HepG2 (cell line): ENCODE results near the gene NCS1. TPM values are rescaled to one million over a fixed set of nuclear protein-coding genes. Genes with fewer than 3 reads are reported as not detected.

Experiments
- ATAC-seq: fragments of 200-7000 bp; cut with Tn5 transposase; 3 replicates; pipeline ENCODE4 v1.9.1; 2020; ENCODE audit warnings: mild to moderate bottlenecking, moderate library complexity
- BruUV-seq: library from RNA; stranded (reverse); fragments of 400-500 nt; replicated peaks from 2 replicates; lab custom pipeline; 2021; lab: Mats Ljungman, UMichigan
- CTCF ChIA-PET: fragments of 300-600 bp; formaldehyde crosslinking; extraction: SDS; loops from one replicate; lab custom pipeline; 2021; ENCODE audit warnings: low total read pairs, inconsistent platforms, low intra/inter-chr PET ratio; lab: Yijun Ruan, JAX
- POLR2A ChIA-PET: fragments of 350-600 bp; sonication (Branson Sonifier 250); formaldehyde crosslinking; loops from one replicate; lab custom pipeline; 2020; ENCODE audit warnings: antibody characterized with exemption, inconsistent platforms; lab: Yijun Ruan, JAX
- DNase-seq: peaks from one replicate; pipeline ENCODE4 v3.0.0-alpha.2; 2015; ENCODE audit warnings: low spot score
- FAIRE-seq: peaks from 3 replicates; lab custom pipeline; 2011; peaks lifted over from hg19 to GRCh38; lab: Jason Lieb, UNC
- H2AFZ ChIP-seq: one replicate; pipeline ENCODE4 v1.6.1; 2011; ENCODE audit warnings: low read length, inconsistent platforms
- H3K27ac ChIP-seq: fragments of 300-600 bp; 3 replicates; pipeline ENCODE4 v1.8.0; 2011; ENCODE audit warnings: mixed run types, mild to moderate bottlenecking, mixed read lengths, low read length, inconsistent platforms; ENCODE audit not compliant: insufficient read depth; ENCODE audit errors: extremely low read length
- H3K27me3 ChIP-seq, 2 experiments: fragments of 200-600 bp in 1 of 2; 2 replicates in 1 of 2; 3 replicates in 1 of 2; pipeline versions ENCODE4 v1.6.0 to v1.8.0; 2011; ENCODE audit warnings: low read length in 2 of 2, mild to moderate bottlenecking in 2 of 2, moderate library complexity in 2 of 2, inconsistent platforms in 1 of 2; ENCODE audit not compliant: insufficient read depth in 2 of 2, control insufficient read depth in 1 of 2
- H3K36me3 ChIP-seq, 2 experiments: fragments of 200-600 bp in 1 of 2; replicated peaks in 1 of 2; 2 replicates in 1 of 2; 3 replicates in 1 of 2; pipeline versions ENCODE4 v1.5.1 to v1.8.0; 2011; ENCODE audit warnings: low read length in 2 of 2, inconsistent platforms in 1 of 2; ENCODE audit not compliant: insufficient read depth in 2 of 2, control insufficient read depth in 1 of 2
- H3K4me1 ChIP-seq: 2 replicates; pipeline ENCODE4 v1.5.1; 2012; ENCODE audit warnings: low read length, inconsistent platforms; ENCODE audit not compliant: insufficient read depth
- H3K4me2 ChIP-seq: 2 replicates; pipeline ENCODE4 v1.6.0; 2011; ENCODE audit warnings: low read depth, low read length, inconsistent platforms
- H3K4me3 ChIP-seq, 3 experiments: fragments of 200-600 bp in 1 of 3; sonication (generic), shearing (Covaris generic) in 1 of 3; replicated peaks in 1 of 3; 2 replicates each; pipeline ENCODE4 v1.5.1; 2011 to 2016; ENCODE audit warnings: low read length in 3 of 3, inconsistent platforms in 2 of 3, low read depth in 2 of 3, mild to moderate bottlenecking in 2 of 3, control low read depth in 1 of 3, mixed read lengths in 1 of 3; ENCODE audit not compliant: insufficient read depth in 1 of 3
- H3K79me2 ChIP-seq: one replicate; pipeline ENCODE4 v1.6.1; 2011; ENCODE audit warnings: low read length, inconsistent platforms; ENCODE audit not compliant: insufficient read depth
- H3K9ac ChIP-seq: 2 replicates; pipeline ENCODE4 v1.6.0; 2011; ENCODE audit warnings: mild to moderate bottlenecking, low read depth, low read length, inconsistent platforms; ENCODE audit not compliant: insufficient read depth
- H3K9me3 ChIP-seq: 2 replicates; pipeline ENCODE4 v1.5.1; 2012; ENCODE audit warnings: mild to moderate bottlenecking, low read length
- H4K20me1 ChIP-seq: 2 replicates; pipeline ENCODE4 v1.6.0; 2011; ENCODE audit warnings: inconsistent platforms, mild to moderate bottlenecking, low read length, moderate library complexity; ENCODE audit not compliant: insufficient read depth
- ATAD3A ChIP-seq: sonication (generic); formaldehyde crosslinking; IDR thresholded peaks from 2 replicates; pipeline ENCODE4 v1.4.0; 2020; ENCODE audit warnings: missing genetic modification reagents
- BATF2 ChIP-seq: sonication (generic); formaldehyde crosslinking; IDR thresholded peaks from 2 replicates; pipeline ENCODE4 v1.8.0; 2022; ENCODE audit warnings: mild to moderate bottlenecking, missing genetic modification reagents, moderate library complexity
- DNMT1 ChIP-seq: sonication (generic); formaldehyde crosslinking; IDR thresholded peaks from 2 replicates; pipeline ENCODE4 v1.5.1; 2020; ENCODE audit warnings: mild to moderate bottlenecking, missing genetic modification reagents
- DR1 ChIP-seq: sonication (generic); formaldehyde crosslinking; IDR thresholded peaks from 2 replicates; pipeline ENCODE4 v1.8.0; 2021; ENCODE audit warnings: mild to moderate bottlenecking, missing genetic modification reagents, inconsistent platforms
- GMEB1 ChIP-seq: sonication (generic); formaldehyde crosslinking; IDR thresholded peaks from 2 replicates; pipeline ENCODE4 v1.5.1; 2020; ENCODE audit warnings: missing genetic modification reagents, mild to moderate bottlenecking, borderline replicate concordance
- HIC2 ChIP-seq: sonication (generic); formaldehyde crosslinking; IDR thresholded peaks from 2 replicates; pipeline ENCODE4 v1.9.0; 2022; ENCODE audit warnings: low read depth, missing genetic modification reagents
- JUNB ChIP-seq: sonication (generic); formaldehyde crosslinking; IDR thresholded peaks from 2 replicates; pipeline ENCODE4 v1.8.0; 2022; ENCODE audit warnings: missing genetic modification reagents, mild to moderate bottlenecking, borderline replicate concordance
- NKX3-1 ChIP-seq: sonication (generic); formaldehyde crosslinking; IDR thresholded peaks from 2 replicates; pipeline ENCODE4 v1.5.0; 2020; ENCODE audit warnings: missing genetic modification reagents
- PPARG ChIP-seq: conservative IDR thresholded peaks from 2 replicates; pipeline ENCODE4 v1.6.1; 2016; ENCODE audit warnings: missing biosample characterization, missing genetic modification reagents
- RBM22 ChIP-seq: fragments of 200-400 bp; formaldehyde crosslinking; optimal IDR thresholded peaks from 2 replicates; pipeline ENCODE3; 2017; ENCODE audit warnings: mild to moderate bottlenecking, low read length, moderate library complexity
- XRCC5 ChIP-seq: fragments of 200-400 bp; formaldehyde crosslinking; optimal IDR thresholded peaks from 2 replicates; pipeline ENCODE3; 2017; ENCODE audit warnings: mild to moderate bottlenecking, low read length
- ZBTB1 ChIP-seq: sonication (generic); formaldehyde crosslinking; IDR thresholded peaks from 2 replicates; pipeline ENCODE4 v1.4.0; 2020; ENCODE audit warnings: missing genetic modification reagents, borderline replicate concordance
- ZNF124 ChIP-seq: sonication (generic); formaldehyde crosslinking; IDR thresholded peaks from 2 replicates; pipeline ENCODE4 v1.4.0; 2020; ENCODE audit warnings: missing genetic modification reagents
- ZNF160 ChIP-seq: sonication (generic); formaldehyde crosslinking; IDR thresholded peaks from 2 replicates; pipeline ENCODE4 v1.8.0; 2022; ENCODE audit warnings: mild to moderate bottlenecking, inconsistent platforms, missing genetic modification reagents
- ZNF280D ChIP-seq: sonication (generic); formaldehyde crosslinking; IDR thresholded peaks from 2 replicates; pipeline ENCODE4 v1.5.1; 2020; ENCODE audit warnings: mild to moderate bottlenecking, missing genetic modification reagents
- ZNF382 ChIP-seq: sonication (generic); formaldehyde crosslinking; IDR thresholded peaks from 2 replicates; pipeline ENCODE4 v1.5.0; 2020; ENCODE audit warnings: missing genetic modification reagents, mild to moderate bottlenecking, borderline replicate concordance
- ZNF431 ChIP-seq: sonication (generic); formaldehyde crosslinking; IDR thresholded peaks from 2 replicates; pipeline ENCODE4 v1.9.0; 2022; ENCODE audit warnings: missing genetic modification reagents, low read depth, mild to moderate bottlenecking, borderline replicate concordance
- ZNF7 ChIP-seq: IDR thresholded peaks from 2 replicates; pipeline ENCODE4 v1.6.1; 2016; ENCODE audit warnings: missing biosample characterization, missing genetic modification reagents
- WGBS: methylation state at CpG from one replicate; pipeline ENCODE4 v1.1.6; 2017; ENCODE audit warnings: low lambda C conversion rate; 5-methylcytosine and 5-hydroxymethylcytosine counted together
- in situ Hi-C: cut with HindIII; loops from 2 replicates; pipeline ENCODE4 v1.10.0; 2017; ENCODE audit warnings: low pct_unique_long_range_greater_than_20kb; ENCODE audit not compliant: extremely low pct_ligation_motif_present
- intact Hi-C: fragments of 100-400 bp; cut with micrococcal nuclease; formaldehyde crosslinking; loops from one replicate; pipeline ENCODE4 v1.10.0; 2022; ENCODE audit not compliant: unreplicated experiment
- polyA plus RNA-seq, 8 experiments: library from polyadenylated mRNA; depleted of rRNA in 3 of 8; stranded (reverse) in 7 of 8; unstranded in 1 of 8; fragments of >200 nt; fragmentation: Illumina TruSeq in 4 of 8; extraction: Trizol in 4 of 8; gene quantifications; 2 replicates each; pipeline versions ENCODE4 v1.2.1 to v1.2.3, GENCODE V29; 2011 to 2016; ENCODE audit warnings: low read depth in 4 of 8, missing spikeins in 1 of 8, mixed read lengths in 1 of 8; ENCODE audit not compliant: insufficient read depth in 1 of 8
- total RNA-seq, 5 experiments: library from RNA; depleted of rRNA; stranded (reverse); fragments of >200 nt; fragmentation: Illumina TruSeq; extraction: Trizol; gene quantifications; 2 replicates each; pipeline ENCODE4 v1.2.3, GENCODE V29; 2016; ENCODE audit warnings: low read depth in 1 of 5

The NCS1 gene
- total and polyA plus RNA-seq, 2 of the 13 experiments (the other 11 are each of a cell fraction or from before 2014, with no cell fraction given), result 4.7 to 6.1 TPM

- TF ChIP-seq ZNF160 (CRISPR knock-in tag) (no peak), ZNF431 (CRISPR knock-in tag) (no peak), ZNF382 (CRISPR knock-in tag) (no peak), DNMT1 (CRISPR knock-in tag) (no peak), BATF2 (CRISPR knock-in tag) (no peak), GMEB1 (CRISPR knock-in tag) (no peak), ZNF124 (CRISPR knock-in tag) (no peak), ZBTB1 (no peak), XRCC5 (no peak), ZNF7 (no peak), PPARG (CRISPR knock-in tag) (no peak), DR1 (CRISPR knock-in tag) (no peak), NKX3-1 (CRISPR knock-in tag) (no peak), RBM22 (no peak), JUNB (CRISPR knock-in tag) (no peak), ZNF280D (CRISPR knock-in tag) (no peak), ATAD3A (no peak), HIC2 (CRISPR knock-in tag) (no peak)
- DNase-seq (no peak), ATAC-seq (no peak), FAIRE-seq (no peak)
- H3K4me2 ChIP-seq, result no peak overlapping the region
- in situ Hi-C loops (no loop called here), intact Hi-C loops (no loop called here)
- H3K9ac ChIP-seq, result no peak overlapping the region
- no peak overlapping the region for H3K27ac ChIP-seq
- no peak overlapping the region for H3K4me3 ChIP-seq
- no peaks in the 10 kb centered on the region for H3K27me3 ChIP-seq
- no TSS peak for BruUV-seq
- H3K36me3 ChIP-seq, result no peaks in the 10 kb centered on the region
- H3K9me3 ChIP-seq, result no peaks in the 10 kb centered on the region
- POLR2A ChIA-PET, result no interaction called here
- H3K79me2 ChIP-seq, result no peaks in the 10 kb centered on the region
- peaks cover 30% of the 10 kb centered on the region for H3K4me1 ChIP-seq
- CTCF ChIA-PET, result no interaction called here
- WGBS, result 56% methylated on average over 3 of the region's 6 CpGs
- no peak overlapping the region for H2AFZ ChIP-seq
- no peaks in the 10 kb centered on the region for H4K20me1 ChIP-seq
Observed at GRCh38 chr9:130186051-130186450, 13.8 kb downstream of the NCS1 start.
